RKO (cell line): ENCODE measurements around the gene MPRIP.
"Not testable (repeated sequence)": the region's sequence is repeated elsewhere in the genome, so short reads cannot be mapped to it uniquely, and the experiment has no call there.

ENCODE experiments used
- DNase-seq: peaks from one replicate; pipeline ENCODE4 v3.0.0-alpha.2; 2016; ENCODE audit warnings: low spot score

Gene MPRIP

GRCh38 chr17:17149520-17150447, 107.5 kb downstream of the MPRIP start:
- no peak for DNase-seq

DNA sequence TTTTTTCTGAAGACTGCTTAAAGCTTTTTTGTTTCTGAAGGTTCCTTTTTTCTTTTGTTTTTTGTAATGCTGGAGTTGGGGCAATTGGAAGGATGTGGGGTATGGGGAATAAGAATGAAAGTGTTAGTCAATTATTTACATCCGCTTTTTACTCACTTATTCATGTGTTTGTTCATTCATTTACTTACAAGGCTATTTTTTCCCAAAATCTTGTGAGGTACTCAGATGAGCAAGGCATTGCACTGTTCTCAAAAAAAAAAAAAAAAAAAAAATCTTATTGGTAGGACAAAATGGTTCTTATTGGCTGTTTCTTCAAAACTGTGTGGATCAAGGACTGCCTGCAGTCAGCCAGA, 108.2 kb downstream of the MPRIP start:
- DNase-seq, result no peak

GRCh38 chr17:17151055-17151454, 108.8 kb downstream of the MPRIP start:
- DNase-seq, result no peak

GRCh38 chr17:17151541-17151940, 109.3 kb downstream of the MPRIP start:
- no peak for DNase-seq

- peak; percentile 29 for DNase-seq
Measured at GRCh38 chr17:17151962-17152361, 109.7 kb downstream of the MPRIP start.

DNA sequence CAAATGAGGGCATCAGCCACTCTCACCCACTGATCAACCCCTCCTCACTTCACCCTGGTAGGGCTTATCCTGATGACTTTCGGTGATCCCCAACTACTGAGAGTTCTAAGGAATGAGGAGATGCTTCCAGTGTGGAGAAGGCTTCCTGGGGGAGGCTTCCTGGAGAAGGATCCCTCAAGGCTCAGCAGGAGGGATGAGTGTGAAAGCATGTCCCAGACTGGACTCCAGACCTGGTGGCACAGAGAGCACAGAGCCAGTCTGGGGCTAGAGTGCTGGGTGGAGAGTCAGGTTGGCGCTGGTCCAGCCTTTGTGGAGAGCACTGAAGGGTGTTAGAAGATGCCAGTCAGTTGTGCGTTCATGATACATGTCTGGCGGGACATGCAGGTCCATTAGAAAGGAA, 110.1 kb downstream of the MPRIP start:
- DNase-seq, result no peak

DNA sequence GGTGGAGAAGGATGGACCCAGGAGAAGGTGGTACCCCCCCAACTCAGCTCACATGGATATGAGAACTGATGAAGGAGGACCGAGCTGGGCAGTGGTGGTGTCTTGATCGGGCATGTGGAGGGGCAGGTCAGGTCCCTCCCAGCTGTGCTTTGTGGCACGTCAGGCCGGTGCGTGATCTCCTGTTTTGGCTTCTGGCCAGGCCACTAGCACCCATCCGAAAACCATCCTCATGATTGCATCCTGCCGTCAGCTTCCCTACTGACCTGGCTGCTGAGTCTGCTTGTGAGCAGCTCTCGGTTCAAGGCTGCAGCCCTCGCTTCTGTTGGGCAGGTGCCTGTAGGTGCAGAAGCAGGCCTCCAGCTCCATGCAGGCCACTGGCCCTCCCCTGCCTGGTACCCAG, 110.8 kb downstream of the MPRIP start:
- no peak for DNase-seq

DNA sequence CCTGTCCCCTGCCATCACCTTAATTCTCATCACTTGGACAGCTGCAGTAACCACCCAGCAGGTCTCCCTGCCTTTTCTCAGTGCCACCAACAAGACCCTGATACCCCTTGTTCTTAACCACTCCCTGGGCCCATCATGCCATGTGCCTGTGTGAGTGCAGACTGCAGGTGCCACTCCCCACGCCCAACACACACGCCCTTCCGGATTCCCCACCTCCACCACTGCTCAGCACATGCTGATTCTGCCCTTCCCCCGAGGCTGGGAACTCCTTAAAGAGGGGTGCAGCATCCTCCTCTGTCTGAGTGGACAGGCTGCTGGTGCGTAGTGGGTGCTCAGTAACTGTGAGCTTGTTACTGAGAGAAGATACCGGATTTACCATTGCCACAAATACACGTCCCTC, 111.5 kb downstream of the MPRIP start:
- DNase-seq, result no peak

GRCh38 chr17:17154556-17154955, 112.3 kb downstream of the MPRIP start:
- DNase-seq, result no peak

- no peak for DNase-seq
Measured at GRCh38 chr17:17154981-17155380, 112.7 kb downstream of the MPRIP start.

GRCh38 chr17:17155568-17155967, 113.3 kb downstream of the MPRIP start:
- DNase-seq, result no peak

- DNase-seq, result no peak
Measured at GRCh38 chr17:17156107-17156506, 113.8 kb downstream of the MPRIP start.

DNA sequence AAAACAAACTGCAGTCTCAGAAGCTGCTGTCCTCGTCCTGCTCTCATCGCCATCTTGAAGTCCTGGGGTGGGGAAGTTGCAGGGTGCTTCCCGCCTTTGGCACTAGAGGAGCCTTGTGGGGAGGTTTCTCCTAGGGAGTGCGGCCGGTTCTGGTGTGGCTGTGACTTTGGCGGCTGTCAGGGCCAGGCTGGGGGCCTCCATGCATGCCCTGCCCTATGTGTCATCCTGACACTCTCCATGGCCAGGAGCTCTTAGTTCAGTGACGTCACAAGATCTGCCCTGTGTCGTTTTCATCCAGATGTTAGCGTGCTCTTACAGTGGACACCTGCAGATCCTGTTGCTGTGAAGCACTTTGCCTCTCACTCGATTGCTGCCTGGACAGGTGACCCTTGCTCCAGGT, 114.3 kb downstream of the MPRIP start:
- no peak for DNase-seq

DNA sequence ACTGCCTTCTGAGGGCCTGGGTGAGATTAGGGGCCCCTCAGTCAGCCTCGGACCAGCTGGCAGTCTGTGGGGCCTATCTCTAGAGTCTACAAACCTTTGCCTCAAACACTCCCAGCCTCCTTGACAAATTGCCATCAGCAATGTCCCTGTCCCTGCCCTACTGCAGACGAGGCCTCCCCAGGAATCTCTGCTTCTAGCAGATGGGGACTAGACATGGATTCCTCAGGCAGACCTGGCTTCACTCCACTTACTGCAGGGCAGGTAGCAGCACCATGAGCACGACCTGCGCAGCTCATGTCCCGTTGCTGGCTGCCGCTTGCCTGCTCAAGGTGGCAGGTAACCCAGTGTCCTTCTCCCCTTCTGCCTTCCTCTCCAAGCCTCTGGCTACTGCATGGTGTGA, 114.8 kb downstream of the MPRIP start:
- DNase-seq, result no peak

GRCh38 chr17:17158506-17158905, 116.2 kb downstream of the MPRIP start:
- not testable (repeated sequence) for DNase-seq

DNA sequence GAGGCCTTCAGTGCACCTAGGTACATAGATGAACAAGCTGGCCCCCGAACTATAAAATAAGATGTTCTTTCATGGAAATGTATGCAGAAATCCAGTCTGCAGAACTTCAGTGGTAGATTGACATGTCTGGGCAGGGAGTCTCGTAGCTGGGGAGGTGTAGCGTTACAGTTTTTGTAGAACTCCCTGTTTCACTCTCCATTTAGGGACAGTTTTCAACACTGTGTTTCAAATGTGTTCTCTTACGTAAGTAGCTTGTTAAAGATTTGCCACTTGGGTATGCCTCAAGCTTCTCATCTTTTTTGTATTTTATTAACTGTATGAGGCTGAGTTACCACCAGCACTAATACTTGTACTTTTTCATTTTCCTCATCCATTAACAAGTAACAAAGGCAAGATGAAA, 117.3 kb downstream of the MPRIP start:
- no peak for DNase-seq

GRCh38 chr17:17161121-17161520, 118.9 kb downstream of the MPRIP start:
- DNase-seq, result no peak

GRCh38 chr17:17161759-17162158, 119.5 kb downstream of the MPRIP start:
- DNase-seq, result no peak

GRCh38 chr17:17164156-17164555, 121.9 kb downstream of the MPRIP start:
- DNase-seq, result no peak

DNA sequence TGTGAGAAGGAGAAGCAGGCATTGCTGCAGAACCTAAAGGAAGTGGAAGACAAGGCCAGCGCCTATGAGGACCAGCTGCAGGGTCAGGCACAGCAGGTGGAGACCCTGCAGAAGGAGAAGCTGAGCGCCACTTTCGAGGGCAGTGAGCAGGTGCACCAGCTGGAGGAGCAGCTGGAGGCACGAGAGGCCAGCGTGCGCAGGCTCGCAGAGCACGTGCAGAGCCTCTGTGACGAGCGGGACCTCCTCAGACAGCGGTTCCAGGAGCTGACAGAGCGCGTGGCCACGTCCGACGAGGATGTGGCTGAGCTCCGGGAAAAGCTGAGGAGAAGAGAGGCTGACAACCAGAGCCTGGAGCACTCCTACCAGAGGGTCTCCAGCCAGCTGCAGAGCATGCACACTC, 122.4 kb downstream of the MPRIP start:
- DNase-seq, result no peak

DNA sequence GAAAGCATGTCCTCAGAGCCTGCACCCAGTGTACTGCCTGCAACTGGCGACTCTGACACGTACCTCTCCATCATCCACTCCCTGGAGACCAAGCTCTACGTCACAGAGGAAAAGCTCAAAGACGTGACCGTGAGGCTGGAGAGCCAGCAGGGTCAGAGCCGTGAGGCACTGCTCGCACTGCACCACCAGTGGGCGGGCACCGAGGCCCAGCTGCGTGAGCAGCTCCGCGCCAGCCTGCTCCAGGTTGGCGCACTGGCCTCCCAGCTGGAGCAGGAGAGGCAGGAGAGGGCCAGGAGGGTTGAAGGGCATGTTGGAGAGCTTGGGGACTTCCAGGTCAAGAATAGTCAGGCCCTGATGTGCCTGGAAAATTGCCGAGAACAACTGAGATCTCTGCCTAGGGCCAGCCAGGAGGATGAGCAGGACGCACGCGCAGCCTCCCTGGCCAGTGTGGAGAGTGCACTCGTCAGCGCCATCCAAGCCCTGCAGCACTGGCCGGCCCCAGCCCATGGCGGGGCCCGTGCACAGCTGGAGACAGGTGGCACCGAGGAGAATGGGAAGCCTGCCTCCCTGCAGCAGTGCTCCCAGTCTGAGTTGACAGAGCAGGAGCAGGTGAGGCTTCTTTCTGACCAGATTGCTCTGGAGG, 123.5 kb downstream of the MPRIP start:
- no peak for DNase-seq

- no peak for DNase-seq
Measured at GRCh38 chr17:17166446-17166845, 124.2 kb downstream of the MPRIP start.

- no peak for DNase-seq
Measured at GRCh38 chr17:17167356-17167755, 125.1 kb downstream of the MPRIP start.

DNA sequence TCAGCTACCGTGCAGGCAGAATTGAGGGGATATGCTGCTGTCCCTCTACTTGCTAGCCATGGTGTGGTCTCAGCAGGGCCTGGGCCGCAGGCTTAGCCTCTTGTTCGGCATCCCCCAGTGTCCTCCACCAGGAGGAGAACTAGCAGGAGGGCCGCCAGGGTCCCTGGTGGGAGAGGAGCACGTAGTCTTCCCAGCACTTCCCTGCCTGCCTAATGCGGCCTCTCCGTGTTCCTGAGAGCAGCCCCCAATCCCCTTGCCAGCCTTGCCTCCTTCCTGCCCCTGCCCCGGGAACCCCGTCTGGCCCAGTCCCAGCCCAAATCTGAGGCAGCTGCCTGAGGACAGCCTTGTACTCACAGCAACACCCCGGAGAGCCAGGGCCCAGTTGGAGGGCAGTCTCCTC, 125.7 kb downstream of the MPRIP start:
- DNase-seq, result no peak
